K562 (cell line): ENCODE measurements around the gene C15orf62. TPM values are rescaled to one million over a fixed set of nuclear protein-coding genes. Genes with fewer than 3 reads are reported as not detected.

Source experiments
- HSF4 ChIP-seq: fragments of 250-450 bp; sonication (Bioruptor Pico); IDR thresholded peaks from 2 replicates; pipeline ENCODE4 v2.1.2; 2022; ENCODE audit warnings: mild to moderate bottlenecking, moderate library complexity, borderline replicate concordance
- MIER1 ChIP-seq: fragments of 450-650 bp; IDR thresholded peaks from 2 replicates; pipeline ENCODE4 v1.6.1; 2016; ENCODE audit warnings: antibody characterized with exemption, mild to moderate bottlenecking, low read depth
- PKNOX1 ChIP-seq: fragments of 450-650 bp; IDR thresholded peaks from 2 replicates; pipeline ENCODE4 v1.6.1; 2016
- SRSF1 ChIP-seq: fragments of 200-400 bp; formaldehyde crosslinking; IDR thresholded peaks from 2 replicates; pipeline ENCODE4 v1.6.1; 2017; ENCODE audit warnings: mild to moderate bottlenecking, low read depth, low read length, moderate library complexity
- SUPT5H ChIP-seq: fragments of 450-650 bp; IDR thresholded peaks from 2 replicates; pipeline ENCODE4 v1.6.1; 2016
- TFAP4 ChIP-seq: sonication (generic); formaldehyde crosslinking; IDR thresholded peaks from 2 replicates; pipeline ENCODE4 v1.8.0; 2022; ENCODE audit warnings: missing genetic modification reagents, mild to moderate bottlenecking, moderate library complexity, borderline replicate concordance
- XRCC5 ChIP-seq: fragments of 200-400 bp; formaldehyde crosslinking; IDR thresholded peaks from 2 replicates; pipeline ENCODE4 v1.6.1; 2017; ENCODE audit warnings: low read depth, mild to moderate bottlenecking, low read length
- ZBTB11 ChIP-seq, 3 experiments: fragments of 200-800 bp in 1 of 3; fragments of 250-450 bp in 1 of 3; fragments of 450-650 bp in 1 of 3; sonication (Bioruptor Pico) in 1 of 3; sonication (Bioruptor generic) in 1 of 3; formaldehyde crosslinking in 1 of 3; IDR thresholded peaks; 2 replicates each; pipeline versions ENCODE4 v1.6.1 to v1.8.0; 2016 to 2022; ENCODE audit warnings: mild to moderate bottlenecking in 2 of 3, missing genetic modification characterization in 2 of 3, missing compliant biosample characterization in 1 of 3, moderate library complexity in 1 of 3
- polyA plus RNA-seq, 8 experiments: library from polyadenylated mRNA; depleted of rRNA in 4 of 8; stranded (reverse) in 5 of 8; unstranded in 3 of 8; fragments of >200 nt; fragmentation: Nextera tagmentation in 2 of 8; fragmentation: Illumina TruSeq in 1 of 8; extraction: Ambion mirVana in 2 of 8; extraction: Trizol in 1 of 8; gene quantifications; 2 replicates each; pipeline versions ENCODE4 v1.2.1 to v1.2.3, GENCODE V29; 2011 to 2014; ENCODE audit warnings: inconsistent platforms in 1 of 8, missing spikeins in 1 of 8
- total RNA-seq, 7 experiments: library from RNA; depleted of rRNA in 6 of 7; stranded (reverse); fragments of >200 nt in 6 of 7; fragmentation: Illumina TruSeq in 2 of 7; extraction: Trizol in 2 of 7; gene quantifications; 2 replicates each; pipeline versions ENCODE4 v1.2.1 to v1.2.3, GENCODE V29; 2011 to 2021; ENCODE audit warnings: low replicate concordance in 1 of 7
- TF ChIP-seq, protein P1 (sequence below): fragments of 450-650 bp; IDR thresholded peaks from 2 replicates; pipeline ENCODE4 v1.6.1; 2017; ENCODE audit warnings: antibody characterized with exemption
- TF ChIP-seq, protein P2 (sequence below), 2 experiments: IDR thresholded peaks in 1 of 2; conservative IDR thresholded peaks in 1 of 2; 2 replicates each; pipeline ENCODE4 v1.6.1; 2016; ENCODE audit warnings: low read depth in 2 of 2, mild to moderate bottlenecking in 1 of 2, missing compliant biosample characterization in 1 of 2, missing genetic modification characterization in 1 of 2, moderate library complexity in 1 of 2
- TF ChIP-seq, protein P3 (sequence below), 2 experiments: fragments of 450-650 bp in 1 of 2; sonication (generic) in 1 of 2; formaldehyde crosslinking; conservative IDR thresholded peaks; 2 replicates each; pipeline versions ENCODE4 v1.4.0 to v1.8.1; 2020 to 2022; ENCODE audit warnings: mild to moderate bottlenecking in 1 of 2, missing genetic modification reagents in 1 of 2

Gene C15orf62
- total and polyA plus RNA-seq, 9 of the 15 experiments (the other 6 are each of a cell fraction or from before 2014, with no cell fraction given) = 0.01 to 0.76 (median 0.30) TPM; not detected in 1

DNA sequence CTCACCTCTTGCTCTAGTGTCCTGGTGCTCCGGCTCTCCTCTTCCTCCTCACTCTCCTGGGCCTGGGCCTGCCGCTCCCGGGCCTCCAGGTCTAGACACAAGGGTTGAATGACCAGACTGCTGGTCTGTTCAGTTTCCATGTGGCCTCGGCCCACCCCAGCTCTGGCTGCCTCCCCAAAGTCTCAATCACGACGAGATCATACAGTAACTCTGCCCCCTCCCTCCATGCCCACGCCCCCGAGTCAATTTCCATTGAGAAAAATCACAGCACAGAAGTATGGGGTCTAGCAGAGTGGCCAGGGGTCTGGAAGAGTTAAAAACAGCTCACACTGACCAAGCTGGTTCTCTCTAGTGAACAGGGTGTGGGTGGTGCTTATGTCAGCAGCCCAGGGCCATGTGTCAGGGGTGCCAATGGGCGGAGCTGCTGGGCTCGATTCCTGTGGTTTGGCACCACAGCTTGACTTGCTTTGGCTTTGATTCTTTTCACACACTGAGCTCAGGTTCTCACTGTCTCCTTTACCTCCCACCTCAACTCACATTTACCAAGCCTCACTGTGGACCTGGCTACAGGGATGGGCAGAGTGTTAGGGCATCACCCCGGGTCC is 6.9 kb downstream of the C15orf62 start (continued):
- no peak for TF ChIP-seq XRCC5
- TF ChIP-seq, protein P1, sequence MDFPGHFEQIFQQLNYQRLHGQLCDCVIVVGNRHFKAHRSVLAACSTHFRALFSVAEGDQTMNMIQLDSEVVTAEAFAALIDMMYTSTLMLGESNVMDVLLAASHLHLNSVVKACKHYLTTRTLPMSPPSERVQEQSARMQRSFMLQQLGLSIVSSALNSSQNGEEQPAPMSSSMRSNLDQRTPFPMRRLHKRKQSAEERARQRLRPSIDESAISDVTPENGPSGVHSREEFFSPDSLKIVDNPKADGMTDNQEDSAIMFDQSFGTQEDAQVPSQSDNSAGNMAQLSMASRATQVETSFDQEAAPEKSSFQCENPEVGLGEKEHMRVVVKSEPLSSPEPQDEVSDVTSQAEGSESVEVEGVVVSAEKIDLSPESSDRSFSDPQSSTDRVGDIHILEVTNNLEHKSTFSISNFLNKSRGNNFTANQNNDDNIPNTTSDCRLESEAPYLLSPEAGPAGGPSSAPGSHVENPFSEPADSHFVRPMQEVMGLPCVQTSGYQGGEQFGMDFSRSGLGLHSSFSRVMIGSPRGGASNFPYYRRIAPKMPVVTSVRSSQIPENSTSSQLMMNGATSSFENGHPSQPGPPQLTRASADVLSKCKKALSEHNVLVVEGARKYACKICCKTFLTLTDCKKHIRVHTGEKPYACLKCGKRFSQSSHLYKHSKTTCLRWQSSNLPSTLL = no peak
- TF ChIP-seq PKNOX1 = no peak
- TF ChIP-seq TFAP4 (CRISPR knock-in tag) = no peak
- TF ChIP-seq, protein P2, sequence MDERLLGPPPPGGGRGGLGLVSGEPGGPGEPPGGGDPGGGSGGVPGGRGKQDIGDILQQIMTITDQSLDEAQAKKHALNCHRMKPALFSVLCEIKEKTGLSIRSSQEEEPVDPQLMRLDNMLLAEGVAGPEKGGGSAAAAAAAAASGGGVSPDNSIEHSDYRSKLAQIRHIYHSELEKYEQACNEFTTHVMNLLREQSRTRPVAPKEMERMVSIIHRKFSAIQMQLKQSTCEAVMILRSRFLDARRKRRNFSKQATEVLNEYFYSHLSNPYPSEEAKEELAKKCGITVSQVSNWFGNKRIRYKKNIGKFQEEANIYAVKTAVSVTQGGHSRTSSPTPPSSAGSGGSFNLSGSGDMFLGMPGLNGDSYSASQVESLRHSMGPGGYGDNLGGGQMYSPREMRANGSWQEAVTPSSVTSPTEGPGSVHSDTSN (CRISPR knock-in tag; IDR thresholded peaks at IDR 0.05; ENCODE audit: low read depth) = no peak
- TF ChIP-seq, protein P2 (tag; conservative IDR thresholded peaks at IDR 0.05; ENCODE audit: low read depth) = no peak
- TF ChIP-seq MIER1 = no peak
- TF ChIP-seq HSF4 = no peak
- TF ChIP-seq SUPT5H = no peak
- no peak for TF ChIP-seq ZBTB11 (CRISPR knock-in tag; IDR thresholded peaks at IDR 0.05)
- TF ChIP-seq, protein P3, sequence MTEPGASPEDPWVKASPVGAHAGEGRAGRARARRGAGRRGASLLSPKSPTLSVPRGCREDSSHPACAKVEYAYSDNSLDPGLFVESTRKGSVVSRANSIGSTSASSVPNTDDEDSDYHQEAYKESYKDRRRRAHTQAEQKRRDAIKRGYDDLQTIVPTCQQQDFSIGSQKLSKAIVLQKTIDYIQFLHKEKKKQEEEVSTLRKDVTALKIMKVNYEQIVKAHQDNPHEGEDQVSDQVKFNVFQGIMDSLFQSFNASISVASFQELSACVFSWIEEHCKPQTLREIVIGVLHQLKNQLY (CRISPR knock-in tag; conservative IDR thresholded peaks at IDR 0.05) = no peak
- no peak for TF ChIP-seq SRSF1
- TF ChIP-seq, all 486 proteins: peak for 0
